Upper lobe of left lung (tissue), 6 donors: Measurements from ENCODE around the gene CEP104. TPM values are rescaled to one million over a fixed set of nuclear protein-coding genes. Genes with fewer than 3 reads are reported as not detected.

Experiments
- ATAC-seq, 2 donors: fragments of 200-7000 bp; cut with Tn5 transposase; one replicate each; pipeline ENCODE4 v1.9.1; 2022; ENCODE audit warnings: mild to moderate bottlenecking in 2 of 2, moderate library complexity in 2 of 2; ENCODE audit not compliant: low FRiP score in 2 of 2
- DNase-seq, 2 donors: peaks; one replicate each; pipeline ENCODE4 v3.0.0-alpha.2; 2019 to 2020
- H3K27ac ChIP-seq, 4 donors: fragments of 200-600 bp; sonication (generic); one replicate each; pipeline ENCODE4 v1.5.1; 2016 to 2019
- H3K27me3 ChIP-seq, 4 donors: fragments of 200-600 bp; sonication (generic); one replicate each; pipeline ENCODE4 v1.5.1; 2017 to 2019
- H3K36me3 ChIP-seq, 4 donors: fragments of 200-600 bp; sonication (generic); one replicate each; pipeline ENCODE4 v1.5.1; 2016 to 2019
- H3K4me1 ChIP-seq, 4 donors: fragments of 200-600 bp; sonication (generic); one replicate each; pipeline ENCODE4 v1.5.1; 2018 to 2019
- H3K4me3 ChIP-seq, 4 donors: fragments of 200-600 bp; sonication (generic); one replicate each; pipeline ENCODE4 v1.5.1; 2017 to 2019; ENCODE audit warnings: mild to moderate bottlenecking in 2 of 4, moderate library complexity in 1 of 4
- H3K9me3 ChIP-seq, 4 donors: fragments of 200-600 bp; sonication (generic); one replicate each; pipeline ENCODE4 v1.5.1; 2018 to 2019
- CTCF ChIP-seq, 6 experiments: fragments of 450-650 bp in 4 of 6; fragments of 200-600 bp in 2 of 6; sonication (generic) in 2 of 6; IDR thresholded peaks; one replicate each; pipeline ENCODE4 v1.5.1; 2016 to 2019; ENCODE audit warnings: antibody characterized with exemption in 6 of 6
- EP300 ChIP-seq, 4 donors: sonication (generic); formaldehyde crosslinking; IDR thresholded peaks; one replicate each; pipeline ENCODE4 v1.5.1; 2017; ENCODE audit warnings: antibody characterized with exemption in 4 of 4, control low read depth in 2 of 4
- POLR2A ChIP-seq, 4 donors: fragments of 450-650 bp; IDR thresholded peaks; one replicate each; pipeline ENCODE4 v1.5.1; 2016 to 2017; ENCODE audit warnings: antibody characterized with exemption in 4 of 4, mild to moderate bottlenecking in 2 of 4
- POLR2AphosphoS5 ChIP-seq, 2 donors: sonication (generic); formaldehyde crosslinking; IDR thresholded peaks; one replicate each; pipeline ENCODE4 v1.5.1; 2017; ENCODE audit warnings: antibody characterized with exemption in 2 of 2
- WGBS, 2 donors: methylation state at CpG; one replicate each; pipeline ENCODE4 v1.1.5; 2017 to 2018; 5-methylcytosine and 5-hydroxymethylcytosine counted together
- total RNA-seq, 6 donors: library from RNA; depleted of rRNA in 4 of 6; stranded (reverse); fragments of >200 nt in 4 of 6; gene quantifications; one replicate each; pipeline versions ENCODE4 v1.1.0 to v1.2.1, GENCODE V29; 2016 to 2021
- donor health status: DM: no; HTN: no; CAD: no; lungs with moderate emphysema.
- donor health status: DM: no; HTN: yes; CAD: no; lungs with severe emphysema.

The CEP104 gene
- total RNA-seq, 6 donors from 2014 or later = 37.7 to 118 (median 53.6) TPM

- TF ChIP-seq POLR2A (IDR thresholded peaks at IDR 0.05) = no peak
- no peak for TF ChIP-seq POLR2AphosphoS5 (IDR thresholded peaks at IDR 0.05)
- no peak for TF ChIP-seq CTCF (IDR thresholded peaks at IDR 0.05)
- TF ChIP-seq EP300 (IDR thresholded peaks at IDR 0.05) = no peak
- H3K4me1 ChIP-seq = no peaks in the 10 kb centered on the region
- H3K27me3 ChIP-seq = no peaks in the 10 kb centered on the region
- ATAC-seq = peak in 1 of 2 donors; percentile 8
- H3K4me3 ChIP-seq = no peak overlapping the region
- peaks cover 8 to 74% (median 41%) of the 10 kb centered on the region in 4 donors for H3K36me3 ChIP-seq
- peaks cover 0 to 14% (median 10%) of the 10 kb centered on the region in 4 donors for H3K9me3 ChIP-seq
- 63 to 67% methylated on average over 3 to 5 of the region's 5 CpGs for WGBS, 2 donors
- no peak for DNase-seq
- no peak overlapping the region for H3K27ac ChIP-seq
Measured at GRCh38 chr1:3881193-3881480, 24.1 kb upstream of the CEP104 start.

GRCh38 chr1:3880429-3881192, 23.6 kb upstream of the CEP104 start:
- Histone ChIP-seq H3K9me3 (peaks cover 0 to 14% (median 10%) of the 10 kb centered on the region in 4 donors), H3K27ac (no peak overlapping the region), H3K4me1 (no peaks in the 10 kb centered on the region), H3K27me3 (no peaks in the 10 kb centered on the region), H3K36me3 (peaks cover 9 to 74% (median 39%) of the 10 kb centered on the region in 4 donors), H3K4me3 (no peak overlapping the region)
- TF ChIP-seq CTCF (IDR thresholded peaks at IDR 0.05) (no peak), POLR2AphosphoS5 (IDR thresholded peaks at IDR 0.05) (no peak), EP300 (IDR thresholded peaks at IDR 0.05) (no peak), POLR2A (IDR thresholded peaks at IDR 0.05) (no peak)
- 87 to 96% methylated on average over 8 to 19 of the region's 20 CpGs for WGBS, 2 donors
- DNase-seq (no peak), ATAC-seq (peak in 1 of 2 donors; percentile 16)

- Histone ChIP-seq H3K27ac (no peak overlapping the region), H3K27me3 (no peaks in the 10 kb centered on the region), H3K9me3 (peaks cover 0 to 14% (median 10%) of the 10 kb centered on the region in 4 donors), H3K36me3 (peaks cover 11 to 74% (median 38%) of the 10 kb centered on the region in 4 donors), H3K4me1 (no peaks in the 10 kb centered on the region), H3K4me3 (no peak overlapping the region)
- no peak for DNase-seq
- 89 to 90% methylated on average over 6 to 9 of the region's 9 CpGs for WGBS, 2 donors
- TF ChIP-seq POLR2A (IDR thresholded peaks at IDR 0.05) = no peak
- TF ChIP-seq CTCF (IDR thresholded peaks at IDR 0.05) = no peak
- no peak for TF ChIP-seq POLR2AphosphoS5 (IDR thresholded peaks at IDR 0.05)
- TF ChIP-seq EP300 (IDR thresholded peaks at IDR 0.05) = no peak
- no peak for ATAC-seq
Measured at GRCh38 chr1:3879787-3880428, 22.9 kb upstream of the CEP104 start.

GRCh38 chr1:3879099-3879498, 22.1 kb upstream of the CEP104 start:
- Histone ChIP-seq H3K36me3 (peaks cover 9 to 70% (median 38%) of the 10 kb centered on the region in 4 donors), H3K27me3 (no peaks in the 10 kb centered on the region), H3K9me3 (peaks cover 0 to 14% (median 10%) of the 10 kb centered on the region in 4 donors), H3K4me3 (no peak overlapping the region), H3K27ac (no peak overlapping the region), H3K4me1 (no peaks in the 10 kb centered on the region)
- 94 to 97% methylated on average over 7 of the region's 7 CpGs for WGBS, 2 donors
- ATAC-seq (no peak), DNase-seq (no peak)
- TF ChIP-seq EP300 (IDR thresholded peaks at IDR 0.05) (no peak), POLR2AphosphoS5 (IDR thresholded peaks at IDR 0.05) (no peak), CTCF (IDR thresholded peaks at IDR 0.05) (no peak), POLR2A (IDR thresholded peaks at IDR 0.05) (no peak)
